Endodermal cell (in vitro differentiated cells): ENCODE results near the gene COLQ. TPM values are rescaled to one million over a fixed set of nuclear protein-coding genes. Genes with fewer than 3 reads are reported as not detected.
"Not testable (repeated sequence)": the region's sequence is repeated elsewhere in the genome, so short reads cannot be mapped to it uniquely, and the experiment has no call there.

Experiments used
- DNase-seq: peaks from one replicate; pipeline ENCODE4 v3.0.0-alpha.2; 2017
- H3K27ac ChIP-seq: 2 replicates; pipeline ENCODE4 v1.5.1; 2013; ENCODE audit warnings: mild to moderate bottlenecking, low read depth, low read length, moderate library complexity
- H3K27me3 ChIP-seq: 2 replicates; pipeline ENCODE4 v1.6.1; 2013; ENCODE audit warnings: mild to moderate bottlenecking, low read length, moderate library complexity; ENCODE audit not compliant: insufficient read depth, control insufficient read depth, poor library complexity, severe bottlenecking
- H3K36me3 ChIP-seq: 2 replicates; pipeline ENCODE4 v1.7.0; 2013; ENCODE audit warnings: mild to moderate bottlenecking, low read length, moderate library complexity; ENCODE audit not compliant: control insufficient read depth, insufficient read depth
- H3K4me1 ChIP-seq: one replicate; pipeline ENCODE4 v1.7.0; 2013; ENCODE audit warnings: low read length; ENCODE audit not compliant: control insufficient read depth, insufficient read depth
- H3K4me3 ChIP-seq: 2 replicates; pipeline ENCODE4 v1.5.1; 2013; ENCODE audit warnings: mild to moderate bottlenecking, low read length, moderate library complexity
- H3K9ac ChIP-seq: 2 replicates; pipeline ENCODE4 v1.6.1; 2013; ENCODE audit warnings: mild to moderate bottlenecking, low read length, moderate library complexity; ENCODE audit not compliant: poor library complexity, severe bottlenecking; ENCODE audit errors: extremely low read depth
- H3K9me3 ChIP-seq: 2 replicates; pipeline ENCODE4 v1.6.1; 2013; ENCODE audit warnings: mild to moderate bottlenecking, low read length, moderate library complexity; ENCODE audit not compliant: control insufficient read depth
- H3K27ac Mint-ChIP-seq: 2 replicates; pipeline ENCODE4 v1.8.0; 2020; ENCODE audit warnings: mixed read lengths
- H3K27me3 Mint-ChIP-seq: 2 replicates; pipeline ENCODE4 v1.8.0; 2021; ENCODE audit warnings: mild to moderate bottlenecking, mixed read lengths; ENCODE audit not compliant: insufficient read depth
- H3K36me3 Mint-ChIP-seq: 2 replicates; pipeline ENCODE4 v1.8.0; 2020; ENCODE audit warnings: low read depth, mixed read lengths
- H3K4me1 Mint-ChIP-seq: 2 replicates; pipeline ENCODE4 v1.8.0; 2020; ENCODE audit warnings: mixed read lengths
- H3K4me3 Mint-ChIP-seq: 2 replicates; pipeline ENCODE4 v1.8.0; 2020; ENCODE audit warnings: mild to moderate bottlenecking, moderate library complexity, mixed read lengths
- H3K9me3 Mint-ChIP-seq: 2 replicates; pipeline ENCODE4 v1.8.0; 2020; ENCODE audit warnings: mild to moderate bottlenecking, mixed read lengths
- WGBS, 2 experiments: methylation state at CpG; one replicate each; pipeline versions ENCODE4 v1.1.5 to v1.1.7; 2013; ENCODE audit warnings: missing lambda C conversion rate in 2 of 2, mixed read lengths in 1 of 2; ENCODE audit not compliant: insufficient coverage in 1 of 2, insufficient read length in 1 of 2; 5-methylcytosine and 5-hydroxymethylcytosine counted together
- total RNA-seq, 2 donors: library from RNA; stranded (reverse); fragmentation: NEBNext Ultra II Directional in 1 of 2; extraction: Animal tissue kit (Norgen Biotek cat#: 25700) in 1 of 2; gene quantifications; 2 replicates in 1 of 2; 3 replicates in 1 of 2; pipeline ENCODE4 v1.2.1, GENCODE V29; 2021
- TF ChIP-seq, protein P1 (sequence below): fragments of 200-600 bp; sonication (generic); conservative IDR thresholded peaks from 2 replicates; pipeline ENCODE4 v1.5.0; 2021; ENCODE audit warnings: antibody characterized with exemption, mild to moderate bottlenecking

Gene COLQ
- total RNA-seq, 2 donors from 2014 or later = 3.1 to 7.3 TPM

DNA sequence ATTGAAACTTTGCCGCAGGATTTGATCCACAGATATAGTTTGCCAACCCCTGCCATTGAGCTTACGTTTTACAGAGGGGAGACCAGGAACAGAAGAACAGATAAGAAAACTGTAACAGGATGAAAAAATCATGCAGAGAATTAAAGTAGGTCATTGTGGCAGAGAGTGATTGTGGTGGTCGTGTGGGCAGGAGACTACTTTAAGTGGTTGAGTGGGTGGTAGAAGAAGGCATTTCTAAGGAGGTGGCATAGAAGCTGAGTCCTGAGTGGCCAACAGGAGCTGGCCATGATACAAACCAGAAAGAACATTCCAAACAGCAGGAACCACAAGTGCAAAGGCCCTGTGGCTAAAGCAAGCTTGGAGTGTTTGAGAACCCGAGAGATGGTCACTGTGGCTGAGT is 34.5 kb downstream of the COLQ start:
- peak; percentile 10 for DNase-seq
- peaks cover 27% of the 10 kb centered on the region for H3K27me3 Mint-ChIP-seq
- Histone ChIP-seq H3K9ac (no peak overlapping the region), H3K4me1 (no peaks in the 10 kb centered on the region), H3K27me3 (no peaks in the 10 kb centered on the region), H3K27ac (no peak overlapping the region), H3K4me3 (no peak overlapping the region), H3K9me3 (no peaks in the 10 kb centered on the region), H3K36me3 (no peaks in the 10 kb centered on the region)
- peaks cover 3% of the 10 kb centered on the region for H3K9me3 Mint-ChIP-seq
- TF ChIP-seq, protein P1, sequence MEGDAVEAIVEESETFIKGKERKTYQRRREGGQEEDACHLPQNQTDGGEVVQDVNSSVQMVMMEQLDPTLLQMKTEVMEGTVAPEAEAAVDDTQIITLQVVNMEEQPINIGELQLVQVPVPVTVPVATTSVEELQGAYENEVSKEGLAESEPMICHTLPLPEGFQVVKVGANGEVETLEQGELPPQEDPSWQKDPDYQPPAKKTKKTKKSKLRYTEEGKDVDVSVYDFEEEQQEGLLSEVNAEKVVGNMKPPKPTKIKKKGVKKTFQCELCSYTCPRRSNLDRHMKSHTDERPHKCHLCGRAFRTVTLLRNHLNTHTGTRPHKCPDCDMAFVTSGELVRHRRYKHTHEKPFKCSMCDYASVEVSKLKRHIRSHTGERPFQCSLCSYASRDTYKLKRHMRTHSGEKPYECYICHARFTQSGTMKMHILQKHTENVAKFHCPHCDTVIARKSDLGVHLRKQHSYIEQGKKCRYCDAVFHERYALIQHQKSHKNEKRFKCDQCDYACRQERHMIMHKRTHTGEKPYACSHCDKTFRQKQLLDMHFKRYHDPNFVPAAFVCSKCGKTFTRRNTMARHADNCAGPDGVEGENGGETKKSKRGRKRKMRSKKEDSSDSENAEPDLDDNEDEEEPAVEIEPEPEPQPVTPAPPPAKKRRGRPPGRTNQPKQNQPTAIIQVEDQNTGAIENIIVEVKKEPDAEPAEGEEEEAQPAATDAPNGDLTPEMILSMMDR = no peak
- 90 to 95% methylated on average over 4 of the region's 4 CpGs for WGBS, 2 experiments
- no peak overlapping the region for H3K27ac Mint-ChIP-seq
- no peaks in the 10 kb centered on the region for H3K36me3 Mint-ChIP-seq
- H3K4me3 Mint-ChIP-seq = no peak overlapping the region
- H3K4me1 Mint-ChIP-seq = no peaks in the 10 kb centered on the region

DNA sequence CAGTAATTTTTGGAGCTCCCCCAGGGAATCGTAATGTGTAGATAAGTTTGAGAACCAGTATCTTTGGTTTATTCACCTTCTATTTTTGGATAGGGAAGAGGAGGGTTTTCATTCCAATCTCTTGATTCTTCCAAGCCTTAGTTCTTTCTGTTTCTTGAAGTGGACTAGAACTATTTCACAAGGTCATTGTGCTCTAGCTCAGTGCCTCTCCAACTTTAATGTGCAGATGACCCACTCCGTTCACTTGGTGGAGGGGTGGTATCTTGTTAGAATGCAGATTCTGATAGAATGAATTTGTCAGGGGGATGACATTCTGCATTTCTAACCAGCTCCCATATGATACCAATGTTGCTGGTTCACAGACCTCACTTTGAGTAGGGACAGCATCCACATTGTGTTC is 35.5 kb downstream of the COLQ start:
- Mint-ChIP-seq H3K27ac (no peak overlapping the region), H3K9me3 (peaks cover 3% of the 10 kb centered on the region), H3K4me1 (no peaks in the 10 kb centered on the region), H3K27me3 (peaks cover 31% of the 10 kb centered on the region), H3K36me3 (no peaks in the 10 kb centered on the region), H3K4me3 (no peak overlapping the region)
- Histone ChIP-seq H3K27ac (no peak overlapping the region), H3K36me3 (no peaks in the 10 kb centered on the region), H3K9me3 (no peaks in the 10 kb centered on the region), H3K27me3 (no peaks in the 10 kb centered on the region), H3K4me1 (no peaks in the 10 kb centered on the region), H3K4me3 (no peak overlapping the region), H3K9ac (no peak overlapping the region)
- TF ChIP-seq, protein P1 = no peak
- DNase-seq = no peak
- 86% methylated on average over 2 of the region's 2 CpGs; no CpG with 5 or more reads in 1 of the 2 experiments for WGBS, 2 experiments

- not testable (repeated sequence) for H3K4me3 ChIP-seq, H3K4me3 Mint-ChIP-seq, H3K27me3 ChIP-seq, H3K9ac ChIP-seq, H3K27ac Mint-ChIP-seq, H3K27ac ChIP-seq, H3K36me3 Mint-ChIP-seq, H3K4me1 ChIP-seq, H3K36me3 ChIP-seq, H3K9me3 Mint-ChIP-seq, H3K4me1 Mint-ChIP-seq, DNase-seq, H3K9me3 ChIP-seq
- 81 to 94% methylated on average over 5 to 6 of the region's 6 CpGs for WGBS, 2 experiments
- peaks cover 31% of the 10 kb centered on the region for H3K27me3 Mint-ChIP-seq
Observed at GRCh38 chr3:15484551-15484950, 37.0 kb downstream of the COLQ start.
